ENCODE measurements around the gene GZF1.
"Not testable (repeated sequence)": the region's sequence is repeated elsewhere in the genome, so short reads cannot be mapped to it uniquely, and the experiment has no call there.

GZF1 gene

GRCh38 chr20:23347791-23348190 is 14.2 kb upstream of the GZF1 start:
- DNase-seq = no peak

GRCh38 chr20:23348510-23348909 is 13.5 kb upstream of the GZF1 start:
- DNase-seq = not testable (repeated sequence)

- DNase-seq = peak; percentile 84
Observed at GRCh38 chr20:23349338-23350195, 12.4 kb upstream of the GZF1 start.

GRCh38 chr20:23350196-23350903 is 11.6 kb upstream of the GZF1 start, which contains the start of gene NXT1:
Gene NXT1 (plus strand): TSS chr20:23350791. CDS start chr20:23354042, 3,251 bp downstream.
- DNase-seq = peak; percentile 98

GRCh38 chr20:23350904-23351838 is 10.8 kb upstream of the GZF1 start:
- DNase-seq = peak; percentile 67

GRCh38 chr20:23356203-23356602 is 5.8 kb upstream of the GZF1 start:
- DNase-seq = no peak

GRCh38 chr20:23357767-23358562 is 4.0 kb upstream of the GZF1 start:
- DNase-seq = peak; percentile 99

GRCh38 chr20:23358563-23358906 is 3.4 kb upstream of the GZF1 start:
- no peak for DNase-seq

GRCh38 chr20:23358923-23359593 is 2.9 kb upstream of the GZF1 start:
- peak; percentile 58 for DNase-seq

GRCh38 chr20:23360531-23360930 is 1.5 kb upstream of the GZF1 start:
- DNase-seq = peak; percentile 42

- DNase-seq = peak; percentile 51
Observed at GRCh38 chr20:23361119-23361475, 885 bp upstream of the GZF1 start.

- DNase-seq = peak; percentile 45
Observed at GRCh38 chr20:23362392-23363256, 642 bp downstream of the GZF1 start.

GRCh38 chr20:23363257-23363649 is 1.3 kb downstream of the GZF1 start:
- DNase-seq = no peak

- DNase-seq = no peak
Observed at GRCh38 chr20:23365390-23366165, 3.6 kb downstream of the GZF1 start.

GRCh38 chr20:23366384-23366783 is 4.4 kb downstream of the GZF1 start:
- DNase-seq = peak; percentile 68

GRCh38 chr20:23367770-23368169 is 5.8 kb downstream of the GZF1 start:
- no peak for DNase-seq

- no peak for DNase-seq
Observed at GRCh38 chr20:23368316-23369071, 6.5 kb downstream of the GZF1 start.

GRCh38 chr20:23369072-23369823 is 7.3 kb downstream of the GZF1 start:
- DNase-seq = no peak
